LNCAP (cell line): Measurements from ENCODE around the gene SDK1.

Source experiments
- TF ChIP-seq, protein P1 (sequence below): fragments of 450-650 bp; IDR thresholded peaks from 2 replicates; pipeline ENCODE4 v1.5.1; 2017; ENCODE audit warnings: mild to moderate bottlenecking

SDK1 gene

DNA sequence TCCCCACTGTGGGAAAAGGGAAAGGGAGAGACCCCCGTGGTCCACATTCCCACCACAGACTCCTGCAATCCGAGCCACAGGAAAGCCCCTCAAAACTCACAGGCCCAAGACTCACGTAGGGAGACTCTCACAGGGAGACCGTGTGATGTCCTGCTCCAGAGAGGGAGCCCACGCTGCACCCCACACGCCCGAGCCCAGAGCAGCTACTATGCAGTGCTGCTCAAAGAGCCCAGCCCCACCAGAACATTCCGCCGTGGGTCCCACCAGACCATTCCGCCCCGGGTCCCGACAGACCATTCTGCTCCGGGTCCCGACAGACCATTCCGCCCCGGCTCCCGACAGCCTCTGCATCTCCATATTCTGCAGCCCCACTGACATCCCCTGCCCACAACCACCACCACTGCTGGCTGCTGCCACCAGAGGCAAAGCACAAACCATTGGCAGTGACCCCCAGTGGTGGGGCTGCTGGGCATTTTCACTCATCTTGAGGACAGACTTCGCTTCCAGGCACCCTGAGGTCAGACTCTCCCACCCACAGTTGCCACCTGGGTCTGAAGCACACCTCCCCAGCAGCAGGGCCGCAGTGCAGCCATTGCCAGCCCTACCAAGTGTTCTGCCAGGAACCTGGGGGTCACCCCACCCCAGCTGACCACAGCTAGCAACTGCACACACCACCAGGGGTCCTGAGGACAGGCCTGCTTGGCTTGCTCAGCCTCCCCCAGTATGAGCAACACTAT, 755.7 kb downstream of the SDK1 start:
- TF ChIP-seq, protein P1, sequence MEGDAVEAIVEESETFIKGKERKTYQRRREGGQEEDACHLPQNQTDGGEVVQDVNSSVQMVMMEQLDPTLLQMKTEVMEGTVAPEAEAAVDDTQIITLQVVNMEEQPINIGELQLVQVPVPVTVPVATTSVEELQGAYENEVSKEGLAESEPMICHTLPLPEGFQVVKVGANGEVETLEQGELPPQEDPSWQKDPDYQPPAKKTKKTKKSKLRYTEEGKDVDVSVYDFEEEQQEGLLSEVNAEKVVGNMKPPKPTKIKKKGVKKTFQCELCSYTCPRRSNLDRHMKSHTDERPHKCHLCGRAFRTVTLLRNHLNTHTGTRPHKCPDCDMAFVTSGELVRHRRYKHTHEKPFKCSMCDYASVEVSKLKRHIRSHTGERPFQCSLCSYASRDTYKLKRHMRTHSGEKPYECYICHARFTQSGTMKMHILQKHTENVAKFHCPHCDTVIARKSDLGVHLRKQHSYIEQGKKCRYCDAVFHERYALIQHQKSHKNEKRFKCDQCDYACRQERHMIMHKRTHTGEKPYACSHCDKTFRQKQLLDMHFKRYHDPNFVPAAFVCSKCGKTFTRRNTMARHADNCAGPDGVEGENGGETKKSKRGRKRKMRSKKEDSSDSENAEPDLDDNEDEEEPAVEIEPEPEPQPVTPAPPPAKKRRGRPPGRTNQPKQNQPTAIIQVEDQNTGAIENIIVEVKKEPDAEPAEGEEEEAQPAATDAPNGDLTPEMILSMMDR: no peak

DNA sequence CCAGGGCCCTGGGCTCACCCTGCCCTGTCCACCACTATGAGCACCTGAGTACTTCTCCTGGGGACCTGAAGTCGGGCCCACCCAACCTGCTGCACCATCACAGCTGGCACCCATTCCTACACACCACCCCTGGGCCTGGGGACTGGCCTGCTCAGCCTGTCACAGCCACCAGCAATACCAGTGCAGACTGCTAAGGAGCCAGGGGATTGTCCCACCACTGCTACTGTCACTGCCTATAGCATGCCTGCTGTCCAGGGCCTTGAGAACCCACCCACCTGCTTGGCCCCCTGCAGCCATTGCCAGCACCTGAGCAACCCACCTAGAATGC, 756.2 kb downstream of the SDK1 start:
- TF ChIP-seq, protein P1: no peak

DNA sequence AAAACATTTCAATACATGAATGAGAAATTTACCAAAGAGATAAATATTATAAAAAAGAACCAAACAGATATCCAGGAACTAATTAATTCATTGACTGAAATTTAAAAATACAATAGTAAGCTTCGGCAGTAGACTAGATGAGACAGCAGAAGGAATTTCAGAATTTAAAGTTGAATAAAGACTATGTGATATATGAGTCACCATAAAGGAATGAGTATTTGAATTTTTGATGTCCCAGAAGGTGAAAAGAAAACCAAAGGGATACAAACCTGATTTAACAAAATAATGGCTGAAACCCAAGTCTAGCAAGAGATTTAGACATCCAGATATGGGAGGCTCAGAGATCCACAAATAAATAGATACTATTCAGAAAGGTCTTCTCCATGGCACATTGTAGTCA, 757.1 kb downstream of the SDK1 start:
- TF ChIP-seq, protein P1: no peak

DNA sequence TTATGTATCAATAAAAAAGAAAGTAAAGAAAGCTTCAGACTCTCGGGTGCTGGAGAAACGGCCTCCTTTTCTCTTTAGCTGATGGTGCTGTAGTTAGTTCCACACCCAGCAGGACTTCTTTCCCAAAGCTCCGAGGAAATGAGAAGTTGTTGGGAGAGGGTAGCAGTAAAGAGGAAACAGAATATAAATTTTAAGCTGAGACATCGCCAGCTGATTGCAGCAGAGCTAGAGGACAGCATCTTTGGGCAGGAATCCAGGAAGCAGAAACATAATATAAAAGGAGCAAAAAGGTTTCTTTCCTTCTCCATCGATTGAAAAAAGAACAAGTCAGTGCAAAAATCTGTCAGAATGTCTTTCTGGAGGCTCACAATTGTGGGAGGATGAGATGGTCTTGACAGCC, 764.1 kb downstream of the SDK1 start:
- TF ChIP-seq, protein P1: no peak

- TF ChIP-seq, protein P1: no peak
Measured at GRCh38 chr7:4066206-4066605, 765.2 kb downstream of the SDK1 start.

DNA sequence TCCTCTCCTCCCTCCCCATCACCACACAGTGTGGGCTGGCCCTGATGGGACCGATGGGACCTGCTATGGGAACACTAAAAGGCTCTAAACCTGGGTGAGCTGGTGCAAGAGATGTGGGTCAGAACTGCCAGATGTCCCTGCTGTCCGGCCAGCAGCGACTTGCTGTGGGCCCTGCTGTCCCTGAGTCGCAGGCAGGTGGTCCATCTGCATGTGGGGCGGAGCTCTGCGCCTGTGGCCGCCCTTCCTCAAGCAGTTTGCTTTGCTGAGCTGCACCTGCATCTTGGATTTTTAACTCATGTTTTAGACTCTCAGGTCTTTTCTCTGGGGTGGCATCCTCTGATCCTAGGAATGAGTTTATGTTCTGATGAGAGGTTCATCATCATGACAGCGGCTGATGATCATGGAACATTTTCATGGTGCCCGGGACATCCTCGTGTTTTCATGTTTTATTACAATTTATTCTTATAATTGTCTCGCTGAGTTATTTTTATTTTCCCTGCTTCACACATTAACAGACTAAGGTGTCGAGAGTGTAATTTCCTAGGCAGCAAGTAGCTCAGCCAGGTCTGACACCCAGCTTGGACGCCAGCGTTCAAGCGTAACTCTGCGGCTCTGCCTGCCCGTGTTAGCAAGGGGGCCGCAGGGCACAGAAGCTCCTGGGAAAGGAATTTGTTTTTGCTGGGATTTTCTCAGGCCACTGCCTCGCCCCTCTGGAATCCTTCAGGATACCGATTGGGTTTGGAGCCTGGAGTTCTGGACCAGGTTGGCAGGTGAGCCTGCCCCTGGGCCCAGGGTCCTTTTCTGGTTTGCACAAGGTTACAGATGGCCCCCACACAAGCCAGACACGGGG, 765.8 kb downstream of the SDK1 start:
- TF ChIP-seq, protein P1: no peak

GRCh38 chr7:4067476-4067760, 766.4 kb downstream of the SDK1 start:
- TF ChIP-seq, protein P1: no peak
